DND-41 (cell line): ENCODE data around the gene WDPCP.

ENCODE experiments used
- ATAC-seq: fragments of 200-7000 bp; cut with Tn5 transposase; 3 replicates; pipeline ENCODE4 v1.9.1; 2021; ENCODE audit warnings: low read depth; ENCODE audit not compliant: insufficient read depth
- DNase-seq: peaks from one replicate; pipeline ENCODE4 v3.0.0-alpha.2; 2020
- H2AFZ ChIP-seq: 2 replicates; pipeline ENCODE4 v1.6.0; 2012; ENCODE audit warnings: low read depth, low read length
- H3K27ac ChIP-seq: 2 replicates; pipeline ENCODE4 v1.5.1; 2012; ENCODE audit warnings: low read length, inconsistent platforms
- H3K27me3 ChIP-seq: fragments of 200-600 bp; sonication (generic); 2 replicates; pipeline ENCODE4 v1.6.0; 2012; ENCODE audit warnings: low read length, mild to moderate bottlenecking, inconsistent platforms; ENCODE audit not compliant: insufficient read depth, poor library complexity
- H3K36me3 ChIP-seq: 2 replicates; pipeline ENCODE4 v1.5.1; 2012; ENCODE audit warnings: low read length, inconsistent platforms; ENCODE audit not compliant: insufficient read depth
- H3K4me1 ChIP-seq: 2 replicates; pipeline ENCODE4 v1.5.1; 2012; ENCODE audit warnings: mild to moderate bottlenecking, low read length; ENCODE audit not compliant: insufficient read depth
- H3K4me2 ChIP-seq: 2 replicates; pipeline ENCODE4 v1.6.0; 2012; ENCODE audit warnings: mild to moderate bottlenecking, moderate library complexity, low read length, inconsistent platforms; ENCODE audit not compliant: insufficient read depth
- H3K4me3 ChIP-seq, 2 experiments: fragments of 200-600 bp in 1 of 2; shearing (Covaris generic) in 1 of 2; 2 replicates each; pipeline ENCODE4 v1.5.1; 2012 to 2016; ENCODE audit warnings: inconsistent platforms in 2 of 2, low read length in 2 of 2, mild to moderate bottlenecking in 2 of 2, low read depth in 1 of 2, moderate library complexity in 1 of 2
- H3K79me2 ChIP-seq: 2 replicates; pipeline ENCODE4 v1.6.0; 2012; ENCODE audit warnings: low read length, inconsistent platforms; ENCODE audit not compliant: insufficient read depth
- H3K9ac ChIP-seq: 2 replicates; pipeline ENCODE4 v1.6.0; 2012; ENCODE audit warnings: low read depth, mild to moderate bottlenecking, inconsistent platforms, low read length, moderate library complexity
- H3K9me3 ChIP-seq: 2 replicates; pipeline ENCODE4 v1.5.1; 2012; ENCODE audit warnings: low read length, moderate library complexity, mild to moderate bottlenecking, inconsistent platforms; ENCODE audit not compliant: insufficient read depth, severe bottlenecking
- H4K20me1 ChIP-seq: 2 replicates; pipeline ENCODE4 v1.6.0; 2012; ENCODE audit warnings: low read length; ENCODE audit not compliant: insufficient read depth
- CTCF ChIP-seq: IDR thresholded peaks from 2 replicates; pipeline ENCODE4 v1.5.1; 2012; ENCODE audit warnings: borderline replicate concordance, low read length, moderate library complexity, mild to moderate bottlenecking; ENCODE audit not compliant: poor library complexity, severe bottlenecking; ENCODE audit errors: extremely low read depth
- EZH2 ChIP-seq: IDR thresholded peaks from 3 replicates; pipeline ENCODE4 v1.6.1; 2012; ENCODE audit warnings: borderline replicate concordance, low read depth, mild to moderate bottlenecking, moderate library complexity, low read length, inconsistent platforms; ENCODE audit not compliant: severe bottlenecking

WDPCP gene

DNA sequence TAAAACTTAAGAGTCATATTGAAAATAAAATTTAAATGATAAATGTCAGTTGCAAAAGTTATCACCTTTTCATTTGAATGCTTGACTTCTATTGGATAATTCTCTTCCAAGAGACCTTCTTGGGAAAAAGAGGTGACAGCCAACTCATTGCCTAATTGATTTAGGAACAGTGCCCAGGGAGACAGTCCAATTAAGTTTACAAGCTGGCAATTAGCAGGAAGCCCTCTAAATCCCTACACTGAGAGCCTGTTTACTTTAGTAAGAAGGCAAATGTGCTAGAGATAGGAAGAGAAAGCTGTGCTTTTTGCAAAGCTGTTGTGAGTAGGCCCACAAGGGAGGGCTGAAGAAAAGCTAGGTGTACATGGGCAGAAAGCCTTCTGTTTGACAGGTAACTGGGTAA lies 189.1 kb downstream of the WDPCP start:
- H3K36me3 ChIP-seq = peaks cover 14% of the 10 kb centered on the region; the same call in 1 of the 2 replicates
- H3K9ac ChIP-seq = no peak overlapping the region
- no peaks in the 10 kb centered on the region for H3K9me3 ChIP-seq
- H3K4me1 ChIP-seq = no peaks in the 10 kb centered on the region
- no peaks in the 10 kb centered on the region for H3K79me2 ChIP-seq
- H3K4me2 ChIP-seq = no peak overlapping the region
- no peak overlapping the region for H2AFZ ChIP-seq
- TF ChIP-seq CTCF (no peak), EZH2 (no peak)
- H3K27me3 ChIP-seq = no peaks in the 10 kb centered on the region
- no peaks in the 10 kb centered on the region for H4K20me1 ChIP-seq
- ATAC-seq (no peak), DNase-seq (no peak)
- no peak overlapping the region for H3K4me3 ChIP-seq
- no peak overlapping the region for H3K27ac ChIP-seq

DNA sequence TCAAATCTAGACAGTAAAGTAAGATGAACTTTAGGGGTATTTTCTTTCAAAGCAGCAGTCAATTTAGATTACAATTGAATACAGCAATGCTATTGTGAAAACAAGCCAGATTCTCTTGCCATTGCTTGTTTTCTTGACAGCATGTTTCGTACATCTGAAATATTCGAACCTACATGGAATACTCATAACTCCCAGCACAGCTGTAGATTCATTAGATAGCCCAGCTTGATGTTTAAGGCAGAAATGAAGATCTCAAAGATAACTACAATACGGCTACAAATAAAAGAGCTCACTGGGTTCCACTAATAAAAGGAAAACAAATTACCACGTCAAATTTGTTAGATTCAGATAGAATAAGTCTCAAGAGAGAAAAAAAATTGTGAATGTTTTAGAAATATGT lies 208.8 kb downstream of the WDPCP start:
- Histone ChIP-seq H3K79me2 (no peaks in the 10 kb centered on the region), H2AFZ (no peak overlapping the region), H3K36me3 (peaks cover 8% of the 10 kb centered on the region; the same call in 1 of the 2 replicates), H3K4me2 (no peak overlapping the region), H3K9me3 (no peaks in the 10 kb centered on the region), H3K27me3 (no peaks in the 10 kb centered on the region), H4K20me1 (no peaks in the 10 kb centered on the region), H3K4me1 (no peaks in the 10 kb centered on the region), H3K9ac (no peak overlapping the region), H3K4me3 (no peak overlapping the region), H3K27ac (no peak overlapping the region)
- TF ChIP-seq EZH2 (no peak), CTCF (no peak)
- no peak for DNase-seq
- no peak for ATAC-seq

DNA sequence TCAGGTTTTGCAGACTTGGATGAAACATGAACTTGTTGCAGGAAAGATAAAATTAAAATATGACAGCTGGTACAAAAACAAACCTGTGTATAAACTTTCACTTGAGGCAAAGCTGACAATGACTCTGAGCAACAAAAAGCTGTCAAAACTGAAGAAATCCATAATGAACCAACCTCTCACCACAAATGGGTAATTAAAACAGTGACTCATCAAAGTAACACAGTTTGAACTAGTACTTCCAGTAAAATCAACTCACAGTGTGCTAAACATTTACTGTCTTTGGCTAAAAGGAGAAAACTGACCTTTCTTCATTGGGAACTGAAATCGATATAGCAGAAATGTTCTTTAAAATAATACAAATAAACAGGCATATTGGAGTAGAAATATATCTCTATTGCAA lies 209.7 kb downstream of the WDPCP start:
- Histone ChIP-seq H3K9ac (no peak overlapping the region), H3K4me3 (no peak overlapping the region), H2AFZ (no peak overlapping the region), H3K9me3 (no peaks in the 10 kb centered on the region), H3K27ac (no peak overlapping the region), H3K4me2 (no peak overlapping the region), H4K20me1 (no peaks in the 10 kb centered on the region), H3K4me1 (no peaks in the 10 kb centered on the region), H3K79me2 (no peaks in the 10 kb centered on the region), H3K36me3 (peaks cover 8% of the 10 kb centered on the region; the same call in 1 of the 2 replicates), H3K27me3 (no peaks in the 10 kb centered on the region)
- no peak for ATAC-seq
- no peak for TF ChIP-seq CTCF
- TF ChIP-seq EZH2 = no peak
- no peak for DNase-seq

- Histone ChIP-seq H3K9ac (no peak overlapping the region), H3K27ac (no peak overlapping the region), H3K4me3 (no peak overlapping the region), H3K27me3 (no peaks in the 10 kb centered on the region), H3K4me1 (no peaks in the 10 kb centered on the region), H3K36me3 (peaks cover 3% of the 10 kb centered on the region; the same call in 1 of the 2 replicates), H3K79me2 (no peaks in the 10 kb centered on the region), H2AFZ (no peak overlapping the region), H4K20me1 (no peaks in the 10 kb centered on the region), H3K4me2 (no peak overlapping the region), H3K9me3 (peaks cover 5% of the 10 kb centered on the region)
- no peak for ATAC-seq
- no peak for DNase-seq
- TF ChIP-seq EZH2 = no peak
- TF ChIP-seq CTCF = no peak
Measured at GRCh38 chr2:63374341-63374740, 213.9 kb downstream of the WDPCP start.
